GM19372 (cell line): Measurements from ENCODE around the gene ZFP91.
"Not testable (repeated sequence)": the region's sequence is repeated elsewhere in the genome, so short reads cannot be mapped to it uniquely, and the experiment has no call there.

ENCODE experiments used
- ATAC-seq: cut with Tn5 transposase; IDR thresholded peaks from one replicate; pipeline ENCODE4 v1.9.1; 2021; ENCODE audit warnings: mild to moderate bottlenecking, low read depth, moderate library complexity; ENCODE audit not compliant: unreplicated experiment

Gene ZFP91

GRCh38 chr11:58578635-58579191 is at the start of gene ZFP91:
Gene ZFP91, plus strand, starts transcription at chr11:58579063. Its CDS starts 219 bp downstream, at chr11:58579282.
- peak; percentile 36 for ATAC-seq

- ATAC-seq = no peak
These were observed 48.6 kb upstream of the ZFP91 start for GRCh38 chr11:58530236-58530635.

- no peak for ATAC-seq
These were observed 47.0 kb upstream of the ZFP91 start for GRCh38 chr11:58531865-58532341.

- ATAC-seq = no peak
These were observed 32.0 kb upstream of the ZFP91 start for GRCh38 chr11:58546841-58547240.

GRCh38 chr11:58549644-58550043 is 29.2 kb upstream of the ZFP91 start:
- no peak for ATAC-seq

- ATAC-seq = no peak
These were observed 18.0 kb upstream of the ZFP91 start for GRCh38 chr11:58560842-58561241.

- ATAC-seq = no peak
These were observed 17.3 kb upstream of the ZFP91 start for GRCh38 chr11:58561394-58562098.

- peak; percentile 79 for ATAC-seq
These were observed 16.5 kb upstream of the ZFP91 start for GRCh38 chr11:58562375-58562800.

GRCh38 chr11:58564231-58564630 is 14.6 kb upstream of the ZFP91 start:
- ATAC-seq = no peak

GRCh38 chr11:58567889-58568512 is 10.9 kb upstream of the ZFP91 start:
- peak; percentile 94 for ATAC-seq

- not testable (repeated sequence) for ATAC-seq
These were observed 6.0 kb upstream of the ZFP91 start for GRCh38 chr11:58572906-58573305.

- no peak for ATAC-seq
These were observed 5.3 kb upstream of the ZFP91 start for GRCh38 chr11:58573451-58574104.

GRCh38 chr11:58574881-58575280 is 4.0 kb upstream of the ZFP91 start:
- ATAC-seq = no peak

- ATAC-seq = no peak
These were observed 3.4 kb upstream of the ZFP91 start, which contains the start of gene LPXN for GRCh38 chr11:58575377-58576020. Gene LPXN, minus strand, starts transcription at chr11:58575856. Its CDS starts 84 bp downstream, at chr11:58575772.

GRCh38 chr11:58576887-58577471 is 1.9 kb upstream of the ZFP91 start:
- ATAC-seq = no peak

- peak; percentile 50 for ATAC-seq
These were observed 1.2 kb upstream of the ZFP91 start for GRCh38 chr11:58577555-58578135.

GRCh38 chr11:58578136-58578634 is 678 bp upstream of the ZFP91 start:
- ATAC-seq = peak; percentile 18

- peak; percentile 34 for ATAC-seq
These were observed 598 bp downstream of the ZFP91 start for GRCh38 chr11:58579192-58580129.
